Osteocyte (in vitro differentiated cells): Measurements from ENCODE around the gene ZSWIM7. TPM values are rescaled to one million over a fixed set of nuclear protein-coding genes. Genes with fewer than 3 reads are reported as not detected.

Source experiments
- DNase-seq: peaks from one replicate; pipeline ENCODE4 v3.0.0; 2021; ENCODE audit warnings: mixed read lengths; ENCODE audit not compliant: unreplicated experiment; ENCODE audit errors: extremely low spot score
- H3K27ac Mint-ChIP-seq: one replicate; pipeline ENCODE4 v1.8.0; 2021; ENCODE audit warnings: mild to moderate bottlenecking, mixed read lengths; ENCODE audit not compliant: unreplicated experiment
- H3K27me3 Mint-ChIP-seq: one replicate; pipeline ENCODE4 v1.8.0; 2021; ENCODE audit warnings: mixed read lengths; ENCODE audit not compliant: unreplicated experiment
- H3K36me3 Mint-ChIP-seq: one replicate; pipeline ENCODE4 v1.8.0; 2021; ENCODE audit warnings: mixed read lengths; ENCODE audit not compliant: unreplicated experiment
- H3K4me1 Mint-ChIP-seq: one replicate; pipeline ENCODE4 v1.8.0; 2021; ENCODE audit warnings: mixed read lengths; ENCODE audit not compliant: unreplicated experiment
- H3K4me3 Mint-ChIP-seq: one replicate; pipeline ENCODE4 v1.8.0; 2021; ENCODE audit warnings: mild to moderate bottlenecking, moderate library complexity, mixed read lengths; ENCODE audit not compliant: unreplicated experiment
- H3K9me3 Mint-ChIP-seq: one replicate; pipeline ENCODE4 v1.8.0; 2021; ENCODE audit warnings: mixed read lengths; ENCODE audit not compliant: unreplicated experiment
- total RNA-seq: library from RNA; stranded (reverse); gene quantifications from 2 replicates; pipeline ENCODE4 v1.2.1, GENCODE V29; 2021
- TF ChIP-seq, protein P1 (sequence below): fragments of 200-600 bp; sonication (generic); IDR thresholded peaks from 2 replicates; pipeline ENCODE4 v1.5.0; 2021; ENCODE audit warnings: antibody characterized with exemption, mild to moderate bottlenecking, moderate library complexity

Gene ZSWIM7
- total RNA-seq, 1 donor from 2014 or later, result 22.2 TPM

GRCh38 chr17:15978606-15979005, 20.9 kb downstream of the ZSWIM7 start:
- TF ChIP-seq, protein P1, sequence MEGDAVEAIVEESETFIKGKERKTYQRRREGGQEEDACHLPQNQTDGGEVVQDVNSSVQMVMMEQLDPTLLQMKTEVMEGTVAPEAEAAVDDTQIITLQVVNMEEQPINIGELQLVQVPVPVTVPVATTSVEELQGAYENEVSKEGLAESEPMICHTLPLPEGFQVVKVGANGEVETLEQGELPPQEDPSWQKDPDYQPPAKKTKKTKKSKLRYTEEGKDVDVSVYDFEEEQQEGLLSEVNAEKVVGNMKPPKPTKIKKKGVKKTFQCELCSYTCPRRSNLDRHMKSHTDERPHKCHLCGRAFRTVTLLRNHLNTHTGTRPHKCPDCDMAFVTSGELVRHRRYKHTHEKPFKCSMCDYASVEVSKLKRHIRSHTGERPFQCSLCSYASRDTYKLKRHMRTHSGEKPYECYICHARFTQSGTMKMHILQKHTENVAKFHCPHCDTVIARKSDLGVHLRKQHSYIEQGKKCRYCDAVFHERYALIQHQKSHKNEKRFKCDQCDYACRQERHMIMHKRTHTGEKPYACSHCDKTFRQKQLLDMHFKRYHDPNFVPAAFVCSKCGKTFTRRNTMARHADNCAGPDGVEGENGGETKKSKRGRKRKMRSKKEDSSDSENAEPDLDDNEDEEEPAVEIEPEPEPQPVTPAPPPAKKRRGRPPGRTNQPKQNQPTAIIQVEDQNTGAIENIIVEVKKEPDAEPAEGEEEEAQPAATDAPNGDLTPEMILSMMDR, result no peak
- Mint-ChIP-seq H3K36me3 (peaks cover 24% of the 10 kb centered on the region), H3K27me3 (no peaks in the 10 kb centered on the region), H3K4me1 (peaks cover 11% of the 10 kb centered on the region), H3K27ac (no peak overlapping the region), H3K4me3 (no peak overlapping the region), H3K9me3 (no peaks in the 10 kb centered on the region)
- DNase-seq, result no peak

DNA sequence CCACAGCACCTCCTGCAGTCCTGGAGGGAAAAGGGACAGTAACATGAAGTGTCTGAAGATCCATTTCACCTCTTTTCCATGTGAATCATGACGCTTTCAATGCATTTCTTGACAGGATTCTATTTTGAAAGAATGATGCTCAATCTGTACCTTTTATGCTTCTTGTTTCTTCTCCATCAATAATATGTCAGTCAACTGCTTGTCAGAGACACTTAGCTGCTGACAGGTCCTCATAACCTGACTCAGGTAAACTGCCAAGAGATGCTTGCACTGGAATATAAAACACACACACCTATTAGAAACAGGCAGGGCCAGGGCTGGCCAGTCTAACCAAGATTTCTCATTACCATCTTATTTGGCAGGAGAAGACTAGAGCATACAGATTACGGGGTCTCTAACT, 21.6 kb downstream of the ZSWIM7 start:
- Mint-ChIP-seq H3K27ac (no peak overlapping the region), H3K36me3 (peaks cover 24% of the 10 kb centered on the region), H3K4me1 (peaks cover 14% of the 10 kb centered on the region), H3K27me3 (no peaks in the 10 kb centered on the region), H3K4me3 (no peak overlapping the region), H3K9me3 (no peaks in the 10 kb centered on the region)
- no peak for DNase-seq
- TF ChIP-seq, protein P1, result no peak

- Mint-ChIP-seq H3K36me3 (peaks cover 17% of the 10 kb centered on the region), H3K27me3 (no peaks in the 10 kb centered on the region), H3K4me3 (no peak overlapping the region), H3K27ac (no peak overlapping the region), H3K9me3 (no peaks in the 10 kb centered on the region), H3K4me1 (peaks cover 11% of the 10 kb centered on the region)
- TF ChIP-seq, protein P1, result no peak
- no peak for DNase-seq
These were observed 25.7 kb downstream of the ZSWIM7 start for GRCh38 chr17:15973834-15974233.

GRCh38 chr17:15973016-15973415, 26.5 kb downstream of the ZSWIM7 start:
- Mint-ChIP-seq H3K4me1 (peaks cover 12% of the 10 kb centered on the region), H3K27me3 (no peaks in the 10 kb centered on the region), H3K4me3 (no peak overlapping the region), H3K27ac (no peak overlapping the region), H3K9me3 (no peaks in the 10 kb centered on the region), H3K36me3 (peaks cover 16% of the 10 kb centered on the region)
- no peak for DNase-seq
- TF ChIP-seq, protein P1, result no peak

DNA sequence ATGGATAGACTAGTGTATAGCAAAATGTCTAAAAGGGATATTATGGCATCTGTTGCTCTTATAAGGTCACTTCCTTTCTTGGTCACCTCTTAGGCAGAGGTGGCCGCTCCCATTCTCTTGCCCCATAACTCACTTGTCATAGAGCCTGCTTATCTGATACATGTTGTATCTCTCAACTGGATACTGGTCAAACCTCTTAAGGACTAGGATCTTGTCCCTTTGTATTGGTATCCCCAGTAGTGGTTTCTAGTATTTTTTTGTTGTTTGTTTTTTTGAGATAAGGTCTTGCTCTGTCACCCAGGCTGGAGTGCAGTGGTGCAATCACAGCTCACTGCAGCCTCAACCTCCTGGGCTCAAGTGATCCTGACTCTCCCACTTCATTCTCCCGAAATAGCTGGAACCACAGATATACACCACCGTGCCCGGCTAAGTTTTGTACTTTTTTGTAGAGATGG, 27.0 kb downstream of the ZSWIM7 start:
- H3K27ac Mint-ChIP-seq, result no peak overlapping the region
- no peaks in the 10 kb centered on the region for H3K9me3 Mint-ChIP-seq
- TF ChIP-seq, protein P1, result no peak
- no peak for DNase-seq
- H3K4me1 Mint-ChIP-seq, result peaks cover 17% of the 10 kb centered on the region
- peaks cover 13% of the 10 kb centered on the region for H3K36me3 Mint-ChIP-seq
- no peaks in the 10 kb centered on the region for H3K27me3 Mint-ChIP-seq
- no peak overlapping the region for H3K4me3 Mint-ChIP-seq
